Umbilical cord (tissue), 2 donors: Measurements from ENCODE around the gene GTPBP6. TPM values are rescaled to one million over a fixed set of nuclear protein-coding genes. Genes with fewer than 3 reads are reported as not detected.
"Not testable (repeated sequence)": the region's sequence is repeated elsewhere in the genome, so short reads cannot be mapped to it uniquely, and the experiment has no call there.

Experiments used
- DNase-seq: peaks from one replicate; pipeline ENCODE4 v3.0.0-alpha.2; 2015; ENCODE audit warnings: low spot score
- total RNA-seq: library from RNA; depleted of rRNA; stranded (reverse); fragments of >200 nt; gene quantifications from one replicate; pipeline ENCODE4 v1.2.3, GENCODE V29; 2014; ENCODE audit warnings: low replicate concordance; ENCODE audit not compliant: insufficient read depth

The GTPBP6 gene
- total RNA-seq, 1 donor from 2014 or later, result 21.7 TPM

DNA sequence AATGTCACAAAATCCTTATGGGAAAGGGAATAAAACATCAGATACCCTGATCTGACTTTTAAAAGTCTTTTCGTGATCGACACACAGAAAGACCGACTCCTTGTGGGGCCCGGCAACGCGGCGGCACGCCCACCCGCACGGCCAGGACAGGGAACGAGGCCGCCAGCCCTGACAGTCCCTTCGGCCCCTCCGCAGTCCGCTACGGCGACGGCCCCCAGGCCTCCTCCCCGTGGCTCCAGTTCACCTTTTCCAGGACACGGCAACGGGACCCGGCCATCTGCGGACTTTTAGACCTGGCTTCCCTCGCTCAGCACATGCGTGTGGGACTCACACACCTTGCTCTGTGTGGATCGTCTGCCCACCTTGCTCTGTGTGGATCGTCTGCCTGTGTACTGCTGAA, 33.6 kb upstream of the GTPBP6 start:
- no peak for DNase-seq

DNA sequence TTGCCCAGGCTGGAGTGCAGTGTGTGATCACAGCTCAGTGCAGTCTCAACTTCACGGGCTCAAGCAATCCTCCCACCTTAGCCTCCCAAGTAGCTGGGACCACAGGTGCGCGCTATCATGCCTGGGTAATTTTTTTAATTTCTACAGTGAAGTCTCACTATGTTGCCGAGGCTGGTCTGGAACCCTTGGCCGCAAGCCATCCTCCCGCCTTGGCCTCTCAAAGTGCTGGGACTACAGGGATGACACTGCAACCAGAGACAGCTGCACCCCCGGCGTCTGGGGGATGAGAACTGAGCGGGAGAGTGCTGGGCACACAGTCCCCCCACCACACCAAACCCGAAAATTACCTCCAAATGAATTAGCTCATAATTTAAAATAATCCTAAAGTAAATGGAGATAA, 33.1 kb upstream of the GTPBP6 start:
- DNase-seq, result no peak

DNA sequence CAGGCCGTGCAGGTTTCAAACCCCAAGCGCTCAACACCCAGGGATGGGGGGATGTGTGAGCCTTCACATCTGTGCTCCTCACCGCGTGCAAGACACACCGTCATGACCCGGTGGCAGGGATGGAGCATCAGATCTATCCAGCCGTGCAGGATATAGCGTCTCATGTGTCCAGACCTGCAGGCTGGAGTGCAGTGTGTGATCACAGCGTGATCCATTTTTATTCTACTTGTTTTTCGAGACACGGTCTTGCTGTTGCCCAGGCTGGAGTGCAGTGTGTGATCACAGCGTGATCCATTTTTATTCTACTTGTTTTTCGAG, 32.7 kb upstream of the GTPBP6 start:
- DNase-seq, result not testable (repeated sequence)

DNA sequence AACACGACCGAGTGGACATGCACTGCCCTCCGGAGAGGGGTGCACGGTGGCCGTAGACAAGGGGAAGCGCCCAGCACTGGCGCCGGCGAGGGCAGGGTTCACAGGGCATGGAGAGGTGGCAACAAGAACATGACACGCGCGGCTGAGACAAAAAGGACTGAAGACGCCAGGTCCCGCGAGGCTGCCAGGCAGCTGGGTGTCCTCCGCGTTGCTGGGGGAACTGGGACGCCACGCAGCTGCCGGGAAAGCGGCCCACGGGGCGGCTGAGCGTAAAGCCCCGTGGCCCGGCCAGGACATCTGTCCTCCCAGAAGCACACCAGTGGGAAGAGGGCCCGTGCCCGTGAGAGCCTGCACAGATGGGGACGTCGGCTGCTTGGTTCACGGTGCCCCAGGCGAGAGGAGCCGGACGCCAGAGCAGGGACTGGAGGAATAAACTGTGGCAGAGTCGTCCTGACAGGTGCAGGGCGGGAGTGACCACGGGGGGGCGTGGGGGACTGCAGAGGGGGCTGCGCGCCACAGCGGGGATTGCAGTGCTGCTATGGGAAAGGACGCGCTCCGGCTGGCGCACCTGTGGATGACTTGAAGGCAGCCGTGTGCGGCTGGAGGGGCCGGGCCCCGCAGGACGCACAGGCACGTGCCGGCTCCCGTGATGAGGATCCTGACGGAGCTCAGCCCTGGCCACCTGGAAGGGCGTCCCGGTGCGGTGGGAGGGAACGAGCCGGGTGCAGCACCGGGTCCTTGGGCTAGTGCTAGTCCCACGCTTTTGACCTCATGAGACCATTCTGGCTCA, 32.1 kb upstream of the GTPBP6 start:
- DNase-seq, result no peak

DNA sequence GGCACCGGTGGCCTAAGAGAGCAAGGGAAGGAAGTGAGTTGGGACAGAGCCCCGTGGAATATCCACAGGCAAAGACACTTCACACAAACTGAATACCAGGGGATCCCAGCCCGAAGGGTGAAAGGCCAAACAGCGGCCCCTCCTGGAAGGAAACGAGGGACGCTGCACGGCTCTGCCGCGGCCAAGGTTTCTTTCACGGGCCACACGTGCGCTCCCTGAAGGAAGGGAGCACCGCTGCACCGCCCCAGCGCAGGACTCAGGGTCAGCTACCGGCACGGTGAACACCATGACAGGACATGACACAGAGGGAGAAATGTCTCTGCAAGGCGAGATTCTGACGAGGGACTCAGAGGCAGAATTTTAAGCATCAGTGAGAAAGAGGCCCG, 31.5 kb upstream of the GTPBP6 start:
- DNase-seq, result no peak

DNA sequence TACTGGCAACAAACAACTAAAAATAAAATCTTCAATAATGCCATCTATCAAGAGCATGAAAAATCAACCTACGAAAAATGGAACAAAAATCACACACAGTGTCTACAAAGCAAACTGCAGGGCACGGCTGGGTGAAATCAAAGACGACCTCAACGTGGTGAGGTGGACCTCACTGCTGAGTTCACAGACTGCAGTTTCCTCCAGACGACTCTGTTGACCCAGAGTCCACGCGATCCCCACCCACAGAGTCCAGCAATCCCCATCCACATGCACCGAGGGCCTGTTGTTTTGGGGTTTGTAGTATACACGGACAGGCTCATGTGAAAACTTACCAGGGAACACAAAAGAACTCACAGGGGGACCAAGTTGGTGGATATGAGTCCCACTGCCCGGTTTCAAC, 31.1 kb upstream of the GTPBP6 start:
- DNase-seq, result no peak

DNA sequence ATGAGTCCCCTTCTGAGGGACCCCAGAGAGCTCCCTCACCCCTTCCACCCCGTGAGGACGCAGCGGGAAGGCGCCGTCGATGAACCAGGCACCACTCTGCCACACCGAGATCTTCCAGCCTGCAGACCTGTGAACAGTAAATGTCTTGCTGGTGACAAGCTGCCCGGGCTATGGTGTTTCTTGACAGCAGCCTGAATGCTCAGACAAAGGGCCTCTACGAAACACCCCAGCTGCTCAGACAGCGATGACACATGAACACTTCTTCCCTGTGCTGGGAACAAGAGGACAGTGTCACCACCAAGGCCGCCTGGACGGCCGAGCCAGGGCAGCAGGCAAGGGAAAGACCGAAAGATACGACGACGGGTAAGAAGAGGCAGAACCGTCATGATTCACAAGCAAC, 30.6 kb upstream of the GTPBP6 start:
- no peak for DNase-seq

DNA sequence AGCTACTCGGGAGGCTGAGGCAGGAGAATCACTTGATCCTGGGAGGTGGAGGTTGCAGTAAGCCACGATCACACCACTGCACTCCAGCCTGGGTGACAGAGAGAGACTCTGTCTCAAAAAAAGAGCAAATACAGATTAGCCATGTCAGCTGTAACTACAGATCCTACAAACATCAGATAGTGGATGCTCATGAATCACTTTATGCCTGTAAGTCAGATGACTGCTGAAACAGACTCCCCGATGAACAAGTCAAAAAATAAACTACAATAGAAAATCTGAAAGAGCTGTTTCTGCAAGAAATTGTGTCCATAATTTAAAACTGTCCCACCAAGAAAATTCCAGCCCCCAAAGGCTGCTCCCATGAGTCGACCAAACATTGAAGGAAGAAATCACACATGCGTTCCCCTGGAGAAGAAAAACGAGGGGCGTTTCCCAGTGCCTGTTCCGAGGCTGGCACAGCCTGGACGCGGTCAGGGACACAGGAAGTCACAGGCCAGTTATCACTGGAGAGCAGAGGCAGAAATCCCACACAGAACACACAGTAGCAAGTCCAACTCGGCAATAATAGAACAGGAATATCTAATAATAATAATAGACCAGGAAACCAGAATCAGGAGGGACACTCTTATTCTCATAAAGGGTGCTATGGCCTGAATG, 30.0 kb upstream of the GTPBP6 start:
- no peak for DNase-seq

DNA sequence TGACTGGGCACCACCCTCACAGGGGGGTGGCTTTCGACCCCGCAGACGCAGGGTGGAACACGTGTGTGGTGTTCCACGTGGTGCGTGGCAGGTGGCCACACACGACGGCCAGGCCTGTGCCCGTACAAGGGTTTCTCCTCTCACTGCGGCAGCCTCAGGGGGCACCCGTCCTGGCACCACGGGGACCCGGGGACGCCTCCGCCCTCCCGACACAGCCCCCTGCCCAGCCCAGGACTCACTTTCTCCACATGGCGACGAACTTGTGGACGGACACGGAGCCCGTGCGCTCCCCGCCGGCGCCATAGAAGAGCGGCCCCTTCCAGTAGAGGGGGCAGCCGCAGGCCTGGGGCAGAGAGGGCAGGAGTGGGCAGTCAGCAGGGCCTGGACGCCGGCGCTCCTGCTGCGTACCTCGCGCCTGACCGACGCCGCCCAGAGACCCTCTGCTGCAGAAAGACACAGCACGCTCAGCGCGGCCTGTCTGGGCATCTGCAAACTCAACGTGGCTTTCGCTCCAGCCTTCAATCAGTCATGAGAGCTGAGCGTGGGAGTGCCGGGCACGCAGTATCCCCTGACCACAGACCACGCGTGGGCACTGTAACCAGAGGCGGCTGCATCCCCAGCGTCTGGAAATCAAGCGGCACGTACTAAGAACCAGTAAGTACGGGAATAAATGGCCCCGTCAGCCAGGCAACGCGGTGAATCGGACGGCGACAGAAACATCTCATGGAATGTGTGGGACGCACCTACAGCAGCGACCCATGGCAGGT, 28.9 kb upstream of the GTPBP6 start:
- no peak for DNase-seq

DNA sequence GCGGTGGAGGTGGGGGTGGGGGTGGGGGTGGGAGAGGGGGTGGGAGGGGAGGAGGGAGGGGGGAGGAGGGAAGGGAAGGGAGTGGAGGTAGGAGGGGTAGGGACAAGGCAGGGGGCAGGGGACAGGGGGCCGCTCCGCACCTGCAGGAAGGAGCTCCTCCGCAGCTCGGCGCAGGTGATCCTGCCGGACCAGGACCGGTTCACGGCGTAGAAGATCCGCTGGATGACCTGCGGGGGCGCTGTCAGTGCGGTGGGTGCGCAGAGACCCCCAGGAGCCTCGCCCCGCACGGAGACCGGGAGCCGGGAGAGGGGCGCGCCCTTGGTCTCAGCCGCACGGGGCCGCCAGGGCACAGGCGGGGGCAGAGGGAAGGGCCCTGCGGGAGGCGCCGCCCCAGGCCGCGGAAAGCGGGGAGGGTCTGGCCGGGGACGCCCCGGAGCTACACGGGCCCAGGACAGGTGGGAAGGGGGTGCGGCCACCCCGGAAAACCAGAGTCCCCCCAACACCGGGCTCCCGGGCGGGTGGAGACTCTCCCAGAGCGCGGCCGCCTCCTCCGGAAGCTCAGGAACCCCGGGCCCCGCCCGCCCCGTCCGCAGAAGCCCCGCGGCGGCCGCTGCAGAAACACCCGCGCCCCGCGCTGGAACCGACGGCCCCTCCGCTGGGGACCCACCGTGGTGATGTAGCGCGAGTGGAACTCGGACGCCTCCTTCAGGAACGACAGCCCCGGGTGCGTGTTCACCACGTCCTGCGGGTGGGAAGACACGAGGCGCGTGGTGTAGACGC, 27.6 kb upstream of the GTPBP6 start:
- DNase-seq, result no peak

DNA sequence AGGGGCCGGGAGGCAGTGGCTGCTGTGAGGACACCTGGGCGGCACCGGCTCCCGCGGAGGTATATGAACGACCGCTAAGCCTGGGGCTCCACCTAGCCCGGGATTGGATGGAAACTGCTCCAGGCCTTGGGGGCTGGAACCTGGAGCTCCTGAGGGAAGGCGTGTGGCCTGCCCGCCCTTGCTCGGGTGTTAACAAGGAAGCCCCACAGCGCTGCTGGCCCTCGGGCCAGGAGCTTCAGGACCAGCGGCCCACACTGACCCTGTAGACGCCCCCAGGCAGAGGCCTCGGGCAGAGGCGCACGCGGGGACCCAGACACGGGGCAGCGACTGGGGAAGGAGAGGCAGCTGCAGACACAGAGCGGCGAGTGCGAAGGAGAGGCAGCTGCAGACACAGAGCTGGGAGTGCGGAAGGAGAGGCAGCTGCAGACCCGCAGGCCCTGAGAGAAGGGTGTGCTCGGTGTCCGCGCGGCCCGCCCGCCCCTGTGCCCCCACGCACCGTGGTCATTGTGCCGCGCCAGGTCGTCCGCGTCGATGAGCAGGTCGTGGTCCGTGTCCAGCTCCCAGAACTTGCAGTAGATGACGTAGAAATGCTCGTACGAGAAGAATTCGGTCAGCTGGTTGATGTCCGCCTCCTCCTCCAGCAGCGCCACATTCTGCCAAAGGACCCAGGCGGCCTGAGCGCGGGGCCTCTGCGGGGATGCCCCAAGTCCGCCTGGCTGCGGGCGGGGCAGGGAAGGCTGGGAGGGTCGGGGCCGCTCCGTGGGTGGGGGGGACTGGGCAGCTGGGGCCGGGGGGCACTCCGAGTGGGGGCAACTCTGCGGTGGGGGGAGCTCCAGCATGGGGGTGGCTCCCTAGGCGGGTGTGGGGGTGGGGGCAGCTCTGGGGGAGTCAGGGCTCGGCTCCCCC, 26.7 kb upstream of the GTPBP6 start:
- DNase-seq, result no peak

DNA sequence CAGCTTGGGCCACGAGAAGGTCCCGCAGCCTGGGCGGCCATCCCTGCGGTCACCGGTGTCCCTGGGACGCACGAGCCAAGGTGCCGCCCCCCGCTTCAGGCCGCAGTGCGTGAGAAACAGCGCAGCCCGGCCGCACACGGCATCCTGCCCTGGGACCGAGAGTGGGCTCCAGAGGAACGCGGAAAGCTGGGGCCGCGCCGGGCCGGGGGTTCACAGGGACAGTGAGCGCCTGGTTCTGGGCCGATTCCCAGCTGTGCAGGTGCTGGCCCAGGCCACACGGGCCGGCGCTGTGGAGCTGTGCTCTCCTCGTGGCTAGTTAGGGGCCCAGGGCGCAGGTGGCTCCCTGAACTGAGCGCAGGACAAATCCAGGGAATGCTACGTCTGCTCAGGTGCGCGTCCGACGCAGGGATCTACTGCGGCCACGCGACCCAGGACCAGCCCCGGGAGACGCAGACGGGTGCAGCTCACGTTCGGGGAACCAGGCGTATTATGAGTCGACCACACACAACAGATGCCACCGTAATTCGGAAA, 25.8 kb upstream of the GTPBP6 start:
- no peak for DNase-seq

DNA sequence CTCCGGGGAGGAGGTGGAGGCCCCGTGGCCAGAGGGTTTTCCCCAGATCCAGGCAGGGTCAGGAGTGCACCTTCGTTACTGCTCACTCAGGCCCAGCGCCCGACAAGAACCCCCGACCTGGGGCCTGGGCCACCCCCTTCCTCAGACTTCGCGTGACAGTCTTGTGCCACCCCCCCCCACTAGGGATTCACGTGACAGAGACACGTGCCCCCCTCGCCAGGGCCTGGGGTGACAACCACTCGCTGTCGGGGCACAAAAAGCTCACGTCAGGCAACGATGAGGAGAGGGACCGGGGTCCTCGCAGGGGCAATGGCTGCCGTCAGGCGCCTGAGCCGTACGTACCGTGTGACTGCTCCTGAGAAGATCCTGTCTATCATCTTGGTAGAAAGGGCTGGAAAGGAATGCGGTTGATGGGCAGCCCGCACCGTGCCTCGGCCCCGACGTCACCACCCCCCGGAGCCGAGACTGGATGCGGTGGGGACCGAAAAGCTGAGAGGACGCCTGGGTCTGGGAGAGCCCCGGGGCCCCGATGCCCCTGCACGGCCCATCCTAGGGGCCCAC, 23.0 kb upstream of the GTPBP6 start:
- DNase-seq, result no peak

DNA sequence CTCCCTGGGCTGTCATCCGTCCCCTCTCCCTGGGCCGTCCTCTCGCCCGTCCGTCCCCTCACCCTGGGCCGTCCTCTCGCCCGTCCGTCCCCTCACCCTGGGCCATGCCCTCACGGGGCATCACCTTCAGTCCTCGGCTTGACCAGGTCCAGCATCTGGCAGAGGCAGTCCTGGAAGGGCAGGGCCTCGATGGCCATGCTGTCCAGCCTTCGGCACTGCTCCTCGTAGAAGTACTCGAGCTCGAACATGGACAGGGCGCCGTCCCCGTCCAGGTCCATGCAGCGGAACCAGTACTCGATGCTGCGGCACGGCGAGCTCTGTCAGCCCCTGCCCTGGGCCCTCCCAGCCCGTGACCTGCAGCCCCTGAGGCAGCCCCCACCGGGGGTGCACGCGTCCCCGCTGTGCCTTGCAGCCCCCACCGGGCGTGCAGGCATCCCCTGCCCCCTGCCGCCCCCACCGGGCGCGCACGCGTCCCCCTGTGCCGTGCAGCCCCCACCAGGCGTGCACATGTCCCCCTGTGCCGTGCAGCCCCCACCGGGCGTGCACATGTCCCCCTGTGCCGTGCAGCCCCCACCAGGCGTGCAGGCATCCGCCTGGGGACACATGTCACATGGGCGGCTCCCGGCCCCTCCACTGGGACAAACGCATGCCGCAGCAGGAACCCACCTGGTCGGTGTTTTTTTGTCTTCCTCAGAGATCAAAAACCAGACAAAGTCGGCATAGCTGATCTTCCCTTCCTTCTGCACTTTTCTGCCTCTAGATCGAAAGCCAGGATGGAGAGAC, 22.2 kb upstream of the GTPBP6 start:
- no peak for DNase-seq

DNA sequence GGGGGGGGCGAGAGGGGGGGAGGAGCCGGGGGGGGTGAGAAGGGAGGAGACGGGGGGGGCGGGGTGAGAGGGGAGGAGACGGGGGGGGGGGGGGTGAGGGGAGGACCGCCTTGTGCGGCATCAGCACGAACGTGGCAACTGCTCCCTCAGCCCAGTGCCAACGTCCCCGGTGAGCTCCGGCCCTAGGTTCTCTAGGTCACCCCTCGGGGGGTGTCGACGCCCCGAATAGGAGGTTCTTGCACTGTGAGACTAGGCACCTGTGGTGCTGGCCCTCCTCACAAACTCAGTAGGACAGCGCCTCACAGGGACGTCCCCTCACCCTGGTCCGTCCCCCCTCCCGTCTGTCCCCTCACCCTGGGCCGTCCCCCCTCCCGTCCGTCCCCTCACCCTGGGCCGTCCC, 21.5 kb upstream of the GTPBP6 start:
- DNase-seq, result no peak

DNA sequence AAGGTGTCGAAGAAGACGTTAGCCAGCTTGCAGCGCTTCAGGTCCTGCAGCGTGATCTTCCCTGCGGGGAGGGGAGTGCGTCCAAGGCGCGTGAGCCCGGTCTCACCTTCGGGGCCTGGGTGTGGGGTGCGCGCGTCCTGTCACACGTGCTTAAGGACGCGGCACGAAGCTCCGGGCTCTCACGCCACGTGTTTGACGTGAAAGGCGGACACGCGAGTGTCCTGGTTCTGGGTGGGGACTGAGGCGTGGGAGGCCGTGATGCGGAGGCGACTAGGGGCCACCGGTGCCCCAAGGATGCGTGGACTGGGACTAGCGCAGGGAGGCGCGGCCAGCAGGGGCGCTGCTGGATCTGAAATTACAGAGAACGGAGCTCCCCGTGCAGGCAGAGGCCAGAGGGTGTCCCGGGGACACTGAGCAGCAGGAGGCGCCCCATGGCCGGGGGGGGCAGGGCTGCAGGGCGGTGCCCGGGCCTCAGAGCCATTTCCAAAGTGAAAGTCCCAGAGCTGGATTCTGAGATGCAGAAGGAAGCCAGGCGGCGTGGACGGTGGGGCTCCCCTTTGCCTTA, 20.3 kb upstream of the GTPBP6 start:
- DNase-seq, result no peak

DNA sequence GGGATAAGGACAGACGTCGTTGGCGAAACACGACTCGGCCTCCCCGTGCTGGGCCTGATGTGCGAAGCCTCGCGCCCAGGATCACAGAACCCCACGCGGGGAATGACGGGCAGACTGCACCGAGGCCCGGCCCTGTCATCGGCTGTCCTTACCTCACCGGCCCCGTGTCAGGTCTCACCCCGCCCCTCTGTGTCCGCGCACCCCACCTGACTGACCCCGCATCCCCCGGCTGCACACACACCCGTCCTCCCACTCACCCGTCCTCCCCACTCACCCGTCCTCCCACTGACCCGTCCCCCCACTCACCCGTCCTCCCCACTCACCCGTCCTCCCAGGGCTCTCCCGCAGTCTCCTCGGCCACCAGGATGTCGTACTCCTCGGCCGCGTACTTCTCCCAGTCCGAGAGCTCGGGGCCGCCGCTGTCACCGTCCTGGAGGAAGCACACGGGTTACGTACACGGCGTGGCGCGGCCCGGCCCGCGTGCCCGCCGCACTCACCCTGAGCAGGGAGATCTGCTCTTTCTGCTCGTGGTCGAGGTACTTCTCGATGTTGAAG, 19.8 kb upstream of the GTPBP6 start:
- DNase-seq, result no peak

DNA sequence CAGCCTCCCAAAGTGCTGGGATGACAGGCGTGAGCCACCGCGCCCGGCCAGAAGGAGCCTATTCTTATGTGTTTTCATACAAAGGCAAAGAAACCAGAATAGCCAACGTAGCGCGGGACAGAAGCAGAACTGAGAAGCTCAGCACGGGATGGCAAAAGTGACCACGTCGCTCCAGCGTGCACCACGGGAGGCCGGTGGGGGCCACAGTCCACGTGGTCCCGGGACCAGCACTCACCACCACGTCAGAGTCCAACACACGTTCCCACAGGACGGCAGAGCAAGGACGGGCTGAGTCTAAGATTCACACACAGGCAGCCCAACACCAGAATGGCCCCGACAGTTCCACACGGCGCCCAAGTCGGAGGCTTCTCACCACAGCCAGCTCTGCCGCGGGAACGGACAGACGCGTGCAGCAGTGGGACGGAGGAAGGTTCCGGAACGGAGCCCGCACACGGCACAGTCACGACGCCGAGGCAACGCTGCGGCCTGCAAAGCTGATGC, 18.8 kb upstream of the GTPBP6 start:
- no peak for DNase-seq

DNA sequence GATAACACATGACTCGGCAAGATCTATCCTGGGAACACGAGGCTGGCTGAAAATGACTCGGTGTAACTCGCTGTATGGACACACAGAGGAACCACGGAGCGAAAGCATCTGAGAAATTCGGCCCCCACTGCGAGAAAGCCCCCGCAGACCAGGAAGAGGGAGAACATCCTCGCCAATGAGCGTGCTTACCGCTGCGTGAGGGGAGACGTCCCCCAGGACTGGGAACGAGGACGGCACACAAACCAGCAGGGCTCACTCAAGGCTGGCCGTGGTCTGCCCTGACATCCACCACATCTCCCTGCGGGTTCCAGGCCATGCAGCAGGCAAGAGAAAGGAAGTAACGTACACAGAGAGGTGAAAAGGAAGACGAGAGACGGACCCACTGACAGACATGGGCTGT, 17.6 kb upstream of the GTPBP6 start:
- no peak for DNase-seq
